Activated naive CD4-positive, alpha-beta T cell treated with anti-CD3 and anti-CD28 coated beads, Interleukin-2, amount 10 ng/mL, durations not matched to agents 5 hours and 36 hours (primary cell): Measurements from ENCODE around the gene PKD1L1. TPM values are rescaled to one million over a fixed set of nuclear protein-coding genes. Genes with fewer than 3 reads are reported as not detected.

ENCODE experiments used
- total RNA-seq, 2 experiments: library from RNA; stranded (reverse); gene quantifications; one replicate each; pipeline ENCODE4 v1.2.3, GENCODE V29; 2021

PKD1L1 gene
- total RNA-seq: under 1 TPM; 0.10 TPM

GRCh38 chr7:47948141-47948790 lies at the start of gene PKD1L1:
Gene PKD1L1 (minus strand): TSS chr7:47948466. CDS start chr7:47948440, 26 bp downstream.

GRCh38 chr7:47979145-47979831 lies 31.0 kb upstream of the PKD1L1 start, which contains the start of gene HUS1:
Gene HUS1 (minus strand): TSS chr7:47979615. CDS start chr7:47979519, 96 bp downstream.

Other genes with a start within 250 kb of the PKD1L1 start
- 10 to 100 TPM; 34.8 to 35.8 TPM for gene HUS1, start 31.1 kb upstream of the PKD1L1 start, total RNA-seq
- gene SUN3, start 80.6 kb upstream of the PKD1L1 start, total RNA-seq: under 1 TPM in 1 of 2 experiments, not detected in 1; 0.98 TPM
- gene C7orf57, start 87.1 kb upstream of the PKD1L1 start, total RNA-seq: under 1 TPM in 1 of 2 experiments, not detected in 1; 0.28 TPM
- gene UPP1, start 140.8 kb upstream of the PKD1L1 start, total RNA-seq: 100 to 1,000 TPM; 114 to 116 TPM
- under 1 TPM in 1 of 2 experiments, not detected in 1; 0.18 TPM for gene ABCA13, start 223.0 kb upstream of the PKD1L1 start, total RNA-seq